AG09319 (cell line): ENCODE data around the gene SLC26A6.

Experiments used
- DNase-seq: peaks from one replicate; pipeline ENCODE4 v3.0.0-alpha.2; 2010; ENCODE audit warnings: low read depth; ENCODE audit errors: extremely low read depth
- TF ChIP-seq, protein P1 (sequence below): IDR thresholded peaks from 2 replicates; pipeline ENCODE4 v1.5.1; 2011; ENCODE audit warnings: low read depth, mild to moderate bottlenecking, inconsistent platforms, low read length, moderate library complexity

Gene SLC26A6

DNA sequence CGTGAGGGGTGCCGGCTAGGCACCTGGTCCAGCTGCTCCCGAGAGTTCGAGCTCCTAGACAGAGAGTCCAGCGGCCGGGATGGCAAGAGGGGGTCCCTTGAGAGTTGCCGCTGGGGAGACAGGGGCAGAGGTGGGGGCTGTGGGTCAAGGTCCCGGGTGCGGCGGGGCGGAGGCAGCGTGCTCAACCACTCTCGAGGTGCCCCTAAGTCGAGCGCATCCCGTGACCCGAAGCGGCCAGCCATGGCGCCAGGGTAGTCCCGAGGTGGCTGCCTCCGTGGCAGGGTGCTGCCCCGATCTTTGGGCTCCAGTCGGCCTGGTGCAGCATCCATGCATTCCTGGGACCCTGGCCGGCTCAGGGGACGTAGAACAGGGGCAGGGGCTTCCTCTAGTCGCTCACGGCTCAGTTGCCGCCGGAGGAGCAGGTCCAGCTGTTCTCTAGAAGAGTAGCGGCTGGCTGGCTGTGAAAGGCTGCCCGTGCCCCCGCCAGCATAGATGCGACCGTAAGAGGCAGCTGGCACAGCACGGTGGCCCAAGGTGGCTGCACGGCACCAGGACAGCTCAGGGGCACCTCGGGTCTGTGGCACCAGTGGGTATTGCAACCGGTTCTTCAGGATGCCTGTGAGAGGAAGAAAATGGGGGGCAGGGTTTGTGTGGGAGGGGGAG is 4.8 kb upstream of the SLC26A6 start:
- DNase-seq = no peak
- TF ChIP-seq, protein P1, sequence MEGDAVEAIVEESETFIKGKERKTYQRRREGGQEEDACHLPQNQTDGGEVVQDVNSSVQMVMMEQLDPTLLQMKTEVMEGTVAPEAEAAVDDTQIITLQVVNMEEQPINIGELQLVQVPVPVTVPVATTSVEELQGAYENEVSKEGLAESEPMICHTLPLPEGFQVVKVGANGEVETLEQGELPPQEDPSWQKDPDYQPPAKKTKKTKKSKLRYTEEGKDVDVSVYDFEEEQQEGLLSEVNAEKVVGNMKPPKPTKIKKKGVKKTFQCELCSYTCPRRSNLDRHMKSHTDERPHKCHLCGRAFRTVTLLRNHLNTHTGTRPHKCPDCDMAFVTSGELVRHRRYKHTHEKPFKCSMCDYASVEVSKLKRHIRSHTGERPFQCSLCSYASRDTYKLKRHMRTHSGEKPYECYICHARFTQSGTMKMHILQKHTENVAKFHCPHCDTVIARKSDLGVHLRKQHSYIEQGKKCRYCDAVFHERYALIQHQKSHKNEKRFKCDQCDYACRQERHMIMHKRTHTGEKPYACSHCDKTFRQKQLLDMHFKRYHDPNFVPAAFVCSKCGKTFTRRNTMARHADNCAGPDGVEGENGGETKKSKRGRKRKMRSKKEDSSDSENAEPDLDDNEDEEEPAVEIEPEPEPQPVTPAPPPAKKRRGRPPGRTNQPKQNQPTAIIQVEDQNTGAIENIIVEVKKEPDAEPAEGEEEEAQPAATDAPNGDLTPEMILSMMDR = no peak

DNA sequence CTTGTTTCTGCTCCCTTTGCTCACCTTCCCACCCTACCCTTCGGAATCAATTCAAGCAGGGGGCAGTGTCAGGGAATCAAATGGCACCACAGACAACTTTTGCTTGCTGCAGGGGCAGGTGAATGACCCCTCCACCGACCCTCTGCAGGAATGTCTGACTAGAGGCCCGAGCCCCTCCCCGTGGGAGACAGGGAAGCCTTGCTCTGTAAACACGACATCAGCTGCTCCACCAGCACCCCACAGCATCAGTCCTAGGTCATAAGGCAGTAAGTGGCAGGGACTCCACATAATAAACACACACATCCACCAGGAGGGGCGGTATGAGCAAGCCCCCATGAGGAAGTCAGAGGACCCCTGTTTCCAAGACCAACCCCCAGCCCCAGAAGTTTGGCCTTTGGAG is 2.0 kb upstream of the SLC26A6 start:
- TF ChIP-seq, protein P1 = no peak
- no peak for DNase-seq

DNA sequence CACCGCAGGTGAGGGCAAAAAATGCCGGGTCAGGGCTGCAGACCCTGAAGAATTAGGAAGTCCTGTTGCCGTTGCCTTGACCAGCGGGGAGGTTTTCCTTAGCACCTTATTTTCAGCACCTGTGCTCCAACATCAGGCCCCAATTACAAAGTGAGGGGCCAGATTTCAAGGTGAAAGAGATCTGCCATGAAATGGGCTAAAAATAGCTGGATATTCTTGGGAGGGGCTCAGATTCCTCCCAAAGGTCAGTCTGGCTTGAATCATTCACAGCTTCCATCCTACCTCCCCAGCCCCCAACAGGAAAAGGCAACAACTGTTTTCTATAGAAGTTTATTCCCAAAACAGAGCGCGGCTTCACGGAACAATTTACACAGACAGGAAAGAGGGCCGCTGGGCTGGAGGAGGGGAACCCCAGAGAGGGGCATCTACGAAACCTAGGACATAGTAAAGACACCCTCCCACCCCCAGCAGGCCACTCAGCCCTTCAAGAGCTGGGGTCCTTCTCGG is 941 bp upstream of the SLC26A6 start:
- DNase-seq = no peak
- TF ChIP-seq, protein P1 = no peak

DNA sequence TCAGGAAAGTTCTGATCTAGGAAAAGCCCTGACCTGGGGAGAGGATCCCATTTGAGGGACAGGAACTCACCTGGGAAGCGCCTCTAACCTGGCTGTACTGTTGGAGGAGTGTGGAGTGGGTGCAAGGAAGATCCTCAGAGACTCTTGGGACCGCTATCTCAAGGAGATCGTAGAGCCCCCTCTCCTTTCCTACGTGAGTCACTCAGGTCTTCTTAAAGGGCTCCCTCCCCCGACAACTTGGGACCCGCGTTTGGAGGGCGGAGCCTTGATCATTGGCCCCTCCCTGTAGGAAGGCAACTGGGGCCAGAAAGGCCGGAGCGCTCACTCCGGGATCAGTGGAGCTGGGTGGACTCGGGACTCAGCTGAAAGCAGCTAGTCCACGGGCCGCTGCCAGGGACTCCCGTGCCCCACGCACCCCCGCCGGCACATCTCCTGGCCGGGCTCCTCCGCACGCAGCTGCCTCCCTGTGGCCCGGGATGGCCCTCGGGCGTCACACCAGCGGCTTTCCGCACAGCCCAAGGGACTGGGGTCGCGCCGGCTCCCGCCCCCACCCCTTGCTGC is 520 bp downstream of the SLC26A6 start:
- TF ChIP-seq, protein P1 = no peak
- DNase-seq = peak; percentile 5

DNA sequence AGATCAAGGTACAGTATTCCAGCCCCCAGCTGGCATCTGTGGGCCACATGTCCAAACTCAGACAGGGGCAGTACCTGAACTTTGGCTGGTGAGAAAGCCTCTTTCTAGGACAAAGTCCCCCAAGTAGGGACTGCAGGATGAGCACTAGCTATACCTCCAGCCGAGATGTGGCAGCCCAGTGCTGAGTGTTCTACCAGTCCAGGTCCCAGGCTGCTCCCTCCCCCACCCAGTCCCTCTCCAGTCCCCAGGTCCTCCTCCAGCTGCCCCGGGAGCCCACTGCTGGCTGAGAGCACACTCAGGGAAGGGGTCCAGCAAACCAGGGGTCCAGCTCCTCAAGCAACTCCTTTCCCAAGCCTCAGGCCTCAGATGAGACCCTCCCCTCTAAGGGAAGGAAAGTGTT is 1.5 kb downstream of the SLC26A6 start:
- DNase-seq = no peak
- TF ChIP-seq, protein P1 = no peak

DNA sequence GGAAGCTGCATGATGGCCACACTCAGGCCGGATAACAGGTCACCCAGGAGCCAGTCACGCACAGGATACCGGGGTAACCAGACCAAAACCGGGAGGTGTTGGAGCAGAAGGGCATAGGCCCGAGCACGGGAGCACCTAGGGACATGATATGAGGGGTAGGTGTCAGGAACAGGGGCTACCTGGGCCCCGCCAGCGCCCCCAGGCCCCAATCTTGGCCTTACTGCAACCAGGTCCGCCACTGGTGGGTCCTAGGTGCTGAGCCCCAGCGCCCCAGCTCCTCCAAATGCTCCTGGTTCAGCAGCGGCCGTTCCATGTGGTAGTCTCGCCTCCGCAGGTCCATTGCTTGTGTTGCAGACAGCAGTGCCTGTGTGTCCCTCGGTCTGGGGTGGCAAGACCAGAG is 2.0 kb downstream of the SLC26A6 start:
- DNase-seq = no peak
- TF ChIP-seq, protein P1 = no peak
